BJ (cell line): ENCODE data around the gene MROH8. TPM values are rescaled to one million over a fixed set of nuclear protein-coding genes. Genes with fewer than 3 reads are reported as not detected.

ENCODE experiments used
- CTCF ChIA-PET: fragments of 350-600 bp; formaldehyde crosslinking; extraction: SDS; loops from one replicate; lab custom pipeline; 2021; ENCODE audit warnings: antibody characterized with exemption, inconsistent platforms; lab: Yijun Ruan, JAX
- POLR2A ChIA-PET: fragments of 300-600 bp; sonication (Branson Sonifier 250); formaldehyde crosslinking; extraction: SDS; loops from one replicate; lab custom pipeline; 2021; ENCODE audit warnings: antibody characterized with exemption; lab: Charles Lee
- DNase-seq: peaks from one replicate; pipeline ENCODE4 v3.0.0-alpha.2; 2011; ENCODE audit warnings: low read depth
- H3K27me3 ChIP-seq: 2 replicates; pipeline ENCODE4 v1.6.0; 2011; ENCODE audit warnings: low read length; ENCODE audit not compliant: control insufficient read depth, insufficient read depth
- H3K36me3 ChIP-seq: 2 replicates; pipeline ENCODE4 v1.5.1; 2011; ENCODE audit warnings: low read length; ENCODE audit not compliant: control insufficient read depth, insufficient read depth
- H3K4me3 ChIP-seq: 2 replicates; pipeline ENCODE4 v1.5.1; 2011; ENCODE audit warnings: low read depth, mild to moderate bottlenecking, control low read depth, low read length
- CTCF ChIP-seq: IDR thresholded peaks from 2 replicates; pipeline ENCODE4 v1.5.1; 2011; ENCODE audit warnings: low read depth, mild to moderate bottlenecking, control low read depth, inconsistent platforms, low read length, moderate library complexity; ENCODE audit not compliant: insufficient read depth
- polyA plus RNA-seq: library from polyadenylated mRNA; depleted of rRNA; stranded (reverse); fragments of >200 nt; gene quantifications from 2 replicates; pipeline ENCODE4 v1.2.3, GENCODE V29; 2011

The MROH8 gene
- polyA plus RNA-seq, 1 experiment: 2.4 TPM

GRCh38 chr20:37163832-37164554, 15.4 kb downstream of the MROH8 start:
- no peak for DNase-seq
- H3K27me3 ChIP-seq: peaks cover 3% of the 10 kb centered on the region; the same call in 1 of the 2 replicates
- no peak for TF ChIP-seq CTCF
- ChIA-PET POLR2A (no interaction called here), CTCF (no interaction called here)
- no peaks in the 10 kb centered on the region for H3K36me3 ChIP-seq
- H3K4me3 ChIP-seq: no peak overlapping the region

GRCh38 chr20:37162646-37163045, 16.7 kb downstream of the MROH8 start:
- ChIA-PET CTCF (no interaction called here), POLR2A (no interaction called here)
- H3K4me3 ChIP-seq: no peak overlapping the region
- H3K36me3 ChIP-seq: no peaks in the 10 kb centered on the region
- no peak for TF ChIP-seq CTCF
- H3K27me3 ChIP-seq: peaks cover 3% of the 10 kb centered on the region; the same call in 1 of the 2 replicates
- DNase-seq: no peak

- ChIA-PET CTCF (interaction anchor here (0.7 kb wide), 2 partner anchors 10 to 18 kb away, joined by 3 to 4 read pairs; no protein-coding TSS in a partner anchor), POLR2A (no interaction called here)
- TF ChIP-seq CTCF: no peak
- DNase-seq: no peak
- Histone ChIP-seq H3K27me3 (peaks cover 3% of the 10 kb centered on the region; the same call in 1 of the 2 replicates), H3K4me3 (no peak overlapping the region), H3K36me3 (no peaks in the 10 kb centered on the region)
These were observed 17.4 kb downstream of the MROH8 start for GRCh38 chr20:37161830-37162549.

GRCh38 chr20:37160683-37161082, 18.7 kb downstream of the MROH8 start:
- Histone ChIP-seq H3K4me3 (no peak overlapping the region), H3K27me3 (peaks cover 3% of the 10 kb centered on the region; the same call in 1 of the 2 replicates), H3K36me3 (no peaks in the 10 kb centered on the region)
- ChIA-PET POLR2A (no interaction called here), CTCF (interaction anchor here (0.5 to 1.0 kb wide), 2 partner anchors 18 to 902 kb away, joined by 3 to 5 read pairs; partner anchors contain the start of genes MROH8 and RPN2)
- no peak for TF ChIP-seq CTCF
- no peak for DNase-seq

GRCh38 chr20:37158248-37158647, 21.1 kb downstream of the MROH8 start:
- no peak for DNase-seq
- no peak for TF ChIP-seq CTCF
- no peak overlapping the region for H3K4me3 ChIP-seq
- POLR2A ChIA-PET: no interaction called here
- H3K36me3 ChIP-seq: no peaks in the 10 kb centered on the region
- CTCF ChIA-PET: interaction anchor here (0.7 kb wide), 1 partner anchor 21 kb away, joined by 5 read pairs; the partner anchor contains the start of genes MROH8 and RPN2
- no peaks in the 10 kb centered on the region for H3K27me3 ChIP-seq
